ENCODE data around the gene XPA.

Gene XPA

DNA sequence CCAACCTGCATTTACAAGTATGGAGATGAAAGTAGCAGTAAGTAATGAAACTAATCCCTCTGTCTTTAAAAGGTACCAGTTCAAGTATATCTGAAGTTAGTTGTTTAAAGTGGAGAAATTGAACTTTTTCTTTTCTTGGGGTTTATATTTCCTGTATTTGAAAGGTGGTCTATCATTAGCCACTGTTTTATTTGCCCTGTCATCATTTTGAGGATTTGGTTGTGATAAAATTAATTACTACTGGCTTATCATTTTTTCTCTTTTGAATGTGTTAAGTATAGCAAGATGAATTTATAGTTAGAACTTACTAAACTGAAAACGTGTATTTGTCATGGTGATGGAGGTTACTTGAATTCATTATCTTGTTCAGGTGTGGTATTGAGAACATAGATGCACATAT is 38.4 kb downstream of the XPA start:
- TF ChIP-seq, protein P1, sequence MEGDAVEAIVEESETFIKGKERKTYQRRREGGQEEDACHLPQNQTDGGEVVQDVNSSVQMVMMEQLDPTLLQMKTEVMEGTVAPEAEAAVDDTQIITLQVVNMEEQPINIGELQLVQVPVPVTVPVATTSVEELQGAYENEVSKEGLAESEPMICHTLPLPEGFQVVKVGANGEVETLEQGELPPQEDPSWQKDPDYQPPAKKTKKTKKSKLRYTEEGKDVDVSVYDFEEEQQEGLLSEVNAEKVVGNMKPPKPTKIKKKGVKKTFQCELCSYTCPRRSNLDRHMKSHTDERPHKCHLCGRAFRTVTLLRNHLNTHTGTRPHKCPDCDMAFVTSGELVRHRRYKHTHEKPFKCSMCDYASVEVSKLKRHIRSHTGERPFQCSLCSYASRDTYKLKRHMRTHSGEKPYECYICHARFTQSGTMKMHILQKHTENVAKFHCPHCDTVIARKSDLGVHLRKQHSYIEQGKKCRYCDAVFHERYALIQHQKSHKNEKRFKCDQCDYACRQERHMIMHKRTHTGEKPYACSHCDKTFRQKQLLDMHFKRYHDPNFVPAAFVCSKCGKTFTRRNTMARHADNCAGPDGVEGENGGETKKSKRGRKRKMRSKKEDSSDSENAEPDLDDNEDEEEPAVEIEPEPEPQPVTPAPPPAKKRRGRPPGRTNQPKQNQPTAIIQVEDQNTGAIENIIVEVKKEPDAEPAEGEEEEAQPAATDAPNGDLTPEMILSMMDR (IDR thresholded peaks at IDR 0.05; ENCODE audit: insufficient read depth, low read length, poor library complexity, severe bottlenecking) = no peak
- TF ChIP-seq EZH2phosphoT487 (conservative IDR thresholded peaks at IDR 0.05; ENCODE audit: low read length) = no peak
- H4K20me1 ChIP-seq (ENCODE audit: low read depth, low read length) = no peaks in the 10 kb centered on the region
- no peaks in the 10 kb centered on the region for H3K9me3 ChIP-seq (ENCODE audit: insufficient read depth, low read length)
- no peaks in the 10 kb centered on the region for H3K79me2 ChIP-seq (ENCODE audit: insufficient read depth, low read length)
- no peaks in the 10 kb centered on the region for H3K9me2 ChIP-seq (replicated peaks; ENCODE audit: insufficient read depth, low read length)
- peaks cover 72% of the 10 kb centered on the region for H3K36me3 ChIP-seq (ENCODE audit: low read length)
- no peaks in the 10 kb centered on the region for H3K27me3 ChIP-seq (ENCODE audit: low read length)
- H3K27ac ChIP-seq (ENCODE audit: low read depth, low read length) = no peak overlapping the region
- H3K4me2 ChIP-seq (ENCODE audit: low read depth, low read length, poor library complexity, severe bottlenecking) = no peak overlapping the region
- H3K9ac ChIP-seq (ENCODE audit: low read length) = no peak overlapping the region
- H3K4me3 ChIP-seq (ENCODE audit: insufficient read depth, low read length, poor library complexity, severe bottlenecking) = no peak overlapping the region
- H2AFZ ChIP-seq (ENCODE audit: low read depth, low read length, severe bottlenecking) = no peak overlapping the region
- no peaks in the 10 kb centered on the region for H3F3A ChIP-seq (ENCODE audit: insufficient read depth)

DNA sequence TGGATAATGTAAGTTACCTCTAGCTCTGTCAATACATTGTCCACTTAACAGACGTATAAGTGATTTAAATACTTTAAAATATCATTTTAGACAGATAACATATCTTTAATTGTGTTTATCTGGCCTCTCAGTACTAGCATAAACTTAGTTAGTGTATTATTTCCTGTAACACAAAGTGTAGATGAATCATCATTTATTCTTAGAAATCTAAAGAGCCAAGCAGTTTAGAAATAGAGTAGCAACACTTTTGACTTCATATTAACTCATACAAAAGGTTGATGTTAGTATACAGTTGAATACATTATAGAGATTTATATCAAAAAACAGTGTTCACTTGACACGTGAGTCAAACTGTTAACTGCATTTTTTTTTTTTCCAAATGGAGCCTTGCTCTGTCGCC is 45.5 kb downstream of the XPA start:
- H3K27me3 ChIP-seq (ENCODE audit: low read length) = no peaks in the 10 kb centered on the region
- H3K4me2 ChIP-seq (ENCODE audit: low read depth, low read length, poor library complexity, severe bottlenecking) = no peak overlapping the region
- no peaks in the 10 kb centered on the region; the same call in 1 of the 2 replicates for H4K20me1 ChIP-seq (ENCODE audit: low read depth, low read length)
- H3F3A ChIP-seq (ENCODE audit: insufficient read depth) = peaks cover 4% of the 10 kb centered on the region; the same call in 1 of the 2 replicates
- H3K36me3 ChIP-seq (ENCODE audit: low read length) = peaks cover 75% of the 10 kb centered on the region
- H3K9ac ChIP-seq (ENCODE audit: low read length) = no peak overlapping the region
- no peaks in the 10 kb centered on the region for H3K9me2 ChIP-seq (replicated peaks; ENCODE audit: insufficient read depth, low read length)
- no peaks in the 10 kb centered on the region for H3K79me2 ChIP-seq (ENCODE audit: insufficient read depth, low read length)
- TF ChIP-seq, protein P1 (IDR thresholded peaks at IDR 0.05; ENCODE audit: insufficient read depth, low read length, poor library complexity, severe bottlenecking) = no peak
- TF ChIP-seq EZH2phosphoT487 (conservative IDR thresholded peaks at IDR 0.05; ENCODE audit: low read length) = no peak
- no peak overlapping the region for H3K27ac ChIP-seq (ENCODE audit: low read depth, low read length)
- no peak overlapping the region for H2AFZ ChIP-seq (ENCODE audit: low read depth, low read length, severe bottlenecking)
- no peaks in the 10 kb centered on the region for H3K9me3 ChIP-seq (ENCODE audit: insufficient read depth, low read length)
- H3K4me3 ChIP-seq (ENCODE audit: insufficient read depth, low read length, poor library complexity, severe bottlenecking) = no peak overlapping the region

DNA sequence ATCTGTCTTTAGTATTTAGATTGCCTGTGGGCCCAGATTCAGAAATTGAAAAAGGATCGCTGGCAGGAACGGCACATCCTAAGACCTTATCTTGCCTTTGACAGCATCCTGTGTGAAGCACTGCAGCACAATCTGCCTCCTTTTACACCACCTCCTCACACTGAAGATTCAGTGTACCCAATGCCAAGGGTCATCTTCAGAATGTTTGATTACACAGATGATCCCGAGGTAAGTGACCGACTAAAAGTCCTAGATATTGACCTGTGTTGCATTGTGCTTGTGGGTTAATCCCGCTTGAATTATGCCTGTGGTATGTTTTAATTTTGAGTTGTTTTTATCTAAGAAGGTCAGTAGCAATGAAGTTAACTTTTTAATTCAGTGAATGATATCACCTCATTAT is 49.1 kb downstream of the XPA start:
- Histone ChIP-seq H3K4me2 (ENCODE audit: low read depth, low read length, poor library complexity, severe bottlenecking) (no peak overlapping the region), H3K4me3 (ENCODE audit: insufficient read depth, low read length, poor library complexity, severe bottlenecking) (no peak overlapping the region), H3K9ac (ENCODE audit: low read length) (no peak overlapping the region), H3K27me3 (ENCODE audit: low read length) (no peaks in the 10 kb centered on the region), H3K9me3 (ENCODE audit: insufficient read depth, low read length) (no peaks in the 10 kb centered on the region), H4K20me1 (ENCODE audit: low read depth, low read length) (no peaks in the 10 kb centered on the region; the same call in 1 of the 2 replicates), H3K27ac (ENCODE audit: low read depth, low read length) (no peak overlapping the region), H3K79me2 (ENCODE audit: insufficient read depth, low read length) (no peaks in the 10 kb centered on the region), H3K9me2 (replicated peaks; ENCODE audit: insufficient read depth, low read length) (no peaks in the 10 kb centered on the region), H2AFZ (ENCODE audit: low read depth, low read length, severe bottlenecking) (no peak overlapping the region), H3K36me3 (ENCODE audit: low read length) (peaks cover 68% of the 10 kb centered on the region; the same call in 1 of the 2 replicates), H3F3A (ENCODE audit: insufficient read depth) (peaks cover 7% of the 10 kb centered on the region; the same call in 1 of the 2 replicates)
- no peak for TF ChIP-seq EZH2phosphoT487 (conservative IDR thresholded peaks at IDR 0.05; ENCODE audit: low read length)

DNA sequence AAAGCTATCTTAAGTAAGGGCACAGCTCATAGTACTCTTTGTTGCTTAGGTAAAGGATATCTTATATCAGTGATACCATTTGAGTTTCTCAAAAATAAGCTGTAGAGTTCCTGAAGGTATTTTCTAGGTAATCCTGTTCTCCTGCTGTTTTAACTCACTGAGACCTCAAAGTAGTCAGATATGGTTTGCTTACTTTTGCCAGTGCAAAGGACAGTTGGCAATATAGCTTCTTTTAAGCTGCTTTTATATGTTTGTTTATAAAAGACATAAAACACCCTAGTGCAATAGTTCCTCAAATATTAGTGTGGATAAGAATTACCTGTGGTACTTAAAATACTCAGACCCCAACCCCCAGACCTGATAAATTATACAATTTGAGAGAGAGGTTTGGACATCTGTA is 51.4 kb downstream of the XPA start:
- Histone ChIP-seq H3K4me2 (ENCODE audit: low read depth, low read length, poor library complexity, severe bottlenecking) (no peak overlapping the region), H4K20me1 (ENCODE audit: low read depth, low read length) (peaks cover 4% of the 10 kb centered on the region; the same call in 1 of the 2 replicates), H2AFZ (ENCODE audit: low read depth, low read length, severe bottlenecking) (no peak overlapping the region), H3K9me3 (ENCODE audit: insufficient read depth, low read length) (no peaks in the 10 kb centered on the region), H3K27ac (ENCODE audit: low read depth, low read length) (no peak overlapping the region), H3K79me2 (ENCODE audit: insufficient read depth, low read length) (peaks cover 14% of the 10 kb centered on the region), H3K9me2 (replicated peaks; ENCODE audit: insufficient read depth, low read length) (no peaks in the 10 kb centered on the region), H3K27me3 (ENCODE audit: low read length) (no peaks in the 10 kb centered on the region), H3K9ac (ENCODE audit: low read length) (no peak overlapping the region), H3K4me3 (ENCODE audit: insufficient read depth, low read length, poor library complexity, severe bottlenecking) (no peak overlapping the region), H3K36me3 (ENCODE audit: low read length) (peaks cover 76% of the 10 kb centered on the region), H3F3A (ENCODE audit: insufficient read depth) (peaks cover 7% of the 10 kb centered on the region; the same call in 1 of the 2 replicates)
- TF ChIP-seq EZH2phosphoT487 (conservative IDR thresholded peaks at IDR 0.05; ENCODE audit: low read length) = no peak
- TF ChIP-seq, protein P1 (IDR thresholded peaks at IDR 0.05; ENCODE audit: insufficient read depth, low read length, poor library complexity, severe bottlenecking) = no peak
